ENCODE measurements around the gene TASOR.

GRCh38 chr3:56680054-56680580 lies 2.9 kb downstream of the TASOR start:
- no peak for TF ChIP-seq CTCF (IDR thresholded peaks at IDR 0.05; ENCODE audit: poor library complexity)
- no peak for TF ChIP-seq EZH2 (IDR thresholded peaks at IDR 0.05; ENCODE audit: borderline replicate concordance)

Data from hepatocyte (in vitro differentiated cells).